IPS-11a (cell line): ENCODE measurements around the gene SPEG.
A peak's percentile ranks its signal among the peaks of the same experiment; 100 is the strongest.

Experiments used
- H3K4me3 ChIP-seq: one replicate; pipeline ENCODE4 v1.5.1; 2013; ENCODE audit warnings: low read depth, low read length, control low read depth

SPEG gene

DNA sequence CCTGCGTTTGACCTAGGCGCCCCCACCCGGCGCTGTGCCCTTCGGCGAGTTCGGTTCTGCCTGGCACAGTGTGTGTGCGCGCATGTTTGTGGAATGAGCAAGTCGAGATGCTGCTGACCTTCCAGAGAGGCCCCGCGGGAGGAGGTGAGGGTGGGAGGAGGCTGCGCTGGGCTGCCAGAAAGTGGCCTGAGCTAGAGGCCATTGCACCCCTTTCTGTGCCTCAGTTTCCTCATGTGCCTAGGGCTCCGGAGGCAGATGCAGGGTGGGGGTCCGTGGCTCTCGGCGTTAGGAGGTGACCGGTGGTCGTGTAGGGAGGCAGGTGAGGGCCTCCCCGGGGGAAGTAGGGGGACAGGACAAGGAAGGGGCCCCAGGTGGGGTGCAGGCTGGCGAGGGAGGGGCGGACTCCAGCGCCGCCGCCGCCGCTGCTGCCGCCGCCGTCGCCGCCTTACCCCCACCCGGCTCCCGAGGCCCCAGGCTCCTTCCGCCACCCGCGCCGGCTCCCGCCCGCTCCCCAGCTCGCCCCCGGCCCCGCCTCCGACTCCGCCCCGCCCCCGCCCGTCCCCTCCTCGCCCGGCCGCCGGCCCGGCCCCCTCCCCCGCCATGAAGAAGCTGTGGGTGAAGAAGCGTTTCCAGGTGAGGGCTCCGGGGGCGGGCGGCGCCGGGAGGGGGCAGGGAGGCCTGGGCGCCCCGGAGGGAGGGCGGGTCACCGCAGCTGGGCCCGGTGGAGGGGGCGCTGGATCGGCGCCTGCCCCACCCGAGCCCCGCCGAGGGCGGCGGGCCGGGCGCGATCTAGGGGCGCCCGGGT, 7.0 kb downstream of the SPEG start:
- peak overlapping the region; percentile 51 for H3K4me3 ChIP-seq

DNA sequence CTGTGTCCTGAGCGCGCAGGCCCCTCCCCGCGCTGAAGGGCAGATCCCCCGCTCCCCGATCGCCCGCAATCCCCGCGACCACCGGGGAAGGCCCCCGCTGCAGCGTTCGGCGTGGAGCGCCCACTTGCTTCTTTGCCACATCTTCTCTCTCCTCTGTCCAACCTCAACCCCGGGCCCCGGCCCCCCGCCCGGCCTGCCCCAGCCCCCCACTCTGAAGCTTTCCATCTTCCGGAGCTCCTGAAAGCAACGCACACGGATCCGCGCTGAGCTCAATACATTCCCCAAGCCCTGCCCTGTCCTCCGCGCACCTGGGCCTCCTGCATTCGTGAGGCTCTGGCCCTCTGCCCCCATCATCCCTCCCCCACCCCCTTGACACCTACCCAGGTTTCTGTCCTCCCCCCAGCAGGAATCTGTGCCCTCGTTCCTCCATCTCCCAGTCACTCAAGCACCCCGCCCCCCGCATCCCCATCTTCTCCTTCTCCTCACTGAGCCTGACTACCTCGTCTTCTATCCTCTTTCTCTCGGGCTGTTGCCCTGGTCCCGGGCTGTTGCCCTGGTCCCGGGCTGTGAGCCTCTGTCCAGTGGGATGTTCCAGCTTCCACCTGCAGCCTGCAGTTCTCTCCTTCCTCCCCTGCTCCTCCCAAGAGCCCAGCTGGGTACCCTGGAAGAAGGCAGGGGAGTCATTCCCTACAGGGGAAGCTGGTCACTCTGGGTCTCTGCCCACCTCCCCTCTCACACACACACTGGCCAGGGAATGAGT, 7.8 kb downstream of the SPEG start:
- peak overlapping the region; percentile 51 for H3K4me3 ChIP-seq

DNA sequence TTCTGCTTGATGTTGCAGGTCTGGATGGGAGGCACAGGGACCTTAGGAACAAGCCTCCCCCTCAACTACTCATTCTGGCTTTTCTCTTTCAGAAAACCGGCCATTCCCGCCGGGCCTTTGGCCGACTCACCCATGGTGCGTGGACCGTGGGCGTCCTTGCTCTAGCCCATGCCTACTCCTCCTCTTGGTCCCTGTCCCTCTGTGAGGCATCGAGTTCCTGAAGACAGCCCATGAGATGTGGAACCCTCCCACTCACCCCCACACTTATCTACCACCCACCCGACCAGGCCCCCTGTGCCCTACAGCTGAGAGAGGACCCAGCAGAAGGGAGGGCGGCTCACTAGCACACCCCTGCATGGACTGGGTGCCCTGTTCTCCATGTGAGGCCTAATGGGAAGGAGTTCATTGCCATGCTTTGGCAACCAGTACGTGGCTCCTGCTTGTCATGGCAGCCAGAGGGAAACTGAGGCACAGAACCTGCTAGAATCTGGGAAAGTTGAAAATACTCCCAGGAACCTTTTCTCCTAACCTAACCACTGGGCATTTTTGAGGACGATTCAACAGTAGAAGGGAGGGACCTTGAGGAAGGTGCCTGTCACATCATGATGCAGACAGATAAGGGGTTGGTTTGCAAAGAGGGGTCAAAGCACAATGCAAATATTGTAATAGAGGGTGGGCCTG, 8.5 kb downstream of the SPEG start:
- no peak overlapping the region for H3K4me3 ChIP-seq

DNA sequence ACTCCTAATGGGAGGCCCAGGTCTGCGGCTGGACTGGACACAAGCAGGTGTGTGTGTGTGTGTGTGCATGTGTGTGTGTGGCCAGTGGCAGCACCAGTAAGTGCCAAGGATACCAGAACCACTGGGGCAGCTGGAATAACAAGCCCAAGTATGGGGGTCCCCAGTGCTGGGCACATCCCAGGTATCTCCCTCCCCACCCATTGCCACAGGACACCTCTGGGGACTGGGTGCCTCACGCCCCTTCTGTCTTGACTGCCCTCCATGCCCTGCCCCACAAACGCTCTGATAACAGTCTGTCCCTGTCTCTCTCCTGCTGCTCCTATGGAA, 9.0 kb downstream of the SPEG start:
- no peak overlapping the region for H3K4me3 ChIP-seq

DNA sequence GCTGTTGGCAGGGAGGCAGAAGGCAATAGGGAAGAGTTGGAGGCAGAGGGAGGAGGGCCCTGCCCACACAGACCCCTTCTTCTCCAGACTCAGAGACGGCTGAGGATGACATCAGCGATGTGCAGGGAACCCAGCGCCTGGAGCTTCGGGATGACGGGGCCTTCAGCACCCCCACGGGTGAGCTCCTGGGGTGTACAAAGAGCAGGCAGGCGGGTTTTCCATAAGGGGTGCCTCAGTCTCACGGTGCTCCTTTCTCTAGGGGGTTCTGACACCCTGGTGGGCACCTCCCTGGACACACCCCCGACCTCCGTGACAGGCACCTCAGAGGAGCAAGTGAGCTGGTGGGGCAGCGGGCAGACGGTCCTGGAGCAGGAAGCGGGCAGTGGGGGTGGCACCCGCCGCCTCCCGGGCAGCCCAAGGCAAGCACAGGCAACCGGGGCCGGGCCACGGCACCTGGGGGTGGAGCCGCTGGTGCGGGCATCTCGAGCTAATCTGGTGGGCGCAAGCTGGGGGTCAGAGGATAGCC, 10.0 kb downstream of the SPEG start:
- H3K4me3 ChIP-seq, result no peak overlapping the region

DNA sequence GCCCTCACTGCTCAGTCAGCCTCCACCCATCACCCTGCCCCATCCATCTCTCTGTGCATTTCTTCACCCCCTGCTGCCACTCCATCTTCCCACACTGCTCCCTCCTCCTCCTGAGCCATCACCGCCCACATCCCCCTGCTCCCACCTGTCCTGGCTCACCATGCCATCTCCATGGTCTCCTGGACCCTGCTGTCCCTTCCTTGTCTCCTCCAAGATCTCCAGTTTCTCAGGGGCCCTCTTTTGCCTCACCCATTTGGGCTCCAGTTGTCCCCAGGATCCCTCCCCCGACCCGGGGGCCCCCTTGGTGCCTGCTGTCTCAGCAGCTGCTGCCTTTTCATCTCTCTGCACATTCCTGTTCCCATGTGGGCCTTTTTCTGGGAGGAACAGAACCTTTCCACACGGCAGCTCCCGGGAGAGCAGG, 10.6 kb downstream of the SPEG start:
- no peak overlapping the region for H3K4me3 ChIP-seq

DNA sequence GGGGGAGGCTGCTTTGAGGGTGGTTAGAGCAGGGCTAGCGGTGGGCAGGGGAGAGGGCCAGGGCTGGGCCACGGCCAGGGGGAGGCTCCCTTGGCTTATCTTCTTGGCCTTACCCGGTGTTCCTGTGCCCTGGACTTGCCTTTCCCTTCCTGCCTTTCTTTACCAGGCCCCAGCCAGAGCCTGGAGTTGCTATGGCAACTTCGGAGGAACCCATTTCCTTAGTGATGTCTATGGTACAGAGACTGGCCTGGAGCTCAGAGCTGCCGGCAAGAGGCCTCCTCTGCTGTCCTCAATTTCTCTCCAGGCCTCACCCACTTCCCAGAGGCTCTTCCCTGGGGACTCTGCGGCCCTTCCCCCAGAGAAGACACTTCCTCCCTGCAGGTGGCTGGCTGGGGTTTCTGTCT, 11.5 kb downstream of the SPEG start:
- no peak overlapping the region for H3K4me3 ChIP-seq

DNA sequence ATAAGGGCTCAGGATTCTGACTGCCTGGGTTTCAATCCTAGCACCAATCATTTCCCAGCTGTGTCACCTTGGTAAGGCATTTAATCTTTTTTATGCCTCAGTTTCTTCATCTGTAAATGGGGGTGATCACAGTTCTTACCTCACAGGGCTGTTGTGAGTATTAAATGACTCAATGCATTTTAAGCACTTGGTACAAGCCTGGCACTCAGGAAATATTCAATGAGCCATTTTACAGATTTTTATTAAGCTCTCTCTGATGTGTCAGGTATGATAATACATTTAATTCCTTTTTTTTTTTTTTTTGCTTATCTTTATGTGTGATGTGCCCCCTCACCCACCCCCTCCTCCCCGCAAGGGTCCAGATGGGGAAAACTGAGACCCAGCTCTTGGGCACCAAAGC, 12.0 kb downstream of the SPEG start:
- H3K4me3 ChIP-seq, result no peak overlapping the region

DNA sequence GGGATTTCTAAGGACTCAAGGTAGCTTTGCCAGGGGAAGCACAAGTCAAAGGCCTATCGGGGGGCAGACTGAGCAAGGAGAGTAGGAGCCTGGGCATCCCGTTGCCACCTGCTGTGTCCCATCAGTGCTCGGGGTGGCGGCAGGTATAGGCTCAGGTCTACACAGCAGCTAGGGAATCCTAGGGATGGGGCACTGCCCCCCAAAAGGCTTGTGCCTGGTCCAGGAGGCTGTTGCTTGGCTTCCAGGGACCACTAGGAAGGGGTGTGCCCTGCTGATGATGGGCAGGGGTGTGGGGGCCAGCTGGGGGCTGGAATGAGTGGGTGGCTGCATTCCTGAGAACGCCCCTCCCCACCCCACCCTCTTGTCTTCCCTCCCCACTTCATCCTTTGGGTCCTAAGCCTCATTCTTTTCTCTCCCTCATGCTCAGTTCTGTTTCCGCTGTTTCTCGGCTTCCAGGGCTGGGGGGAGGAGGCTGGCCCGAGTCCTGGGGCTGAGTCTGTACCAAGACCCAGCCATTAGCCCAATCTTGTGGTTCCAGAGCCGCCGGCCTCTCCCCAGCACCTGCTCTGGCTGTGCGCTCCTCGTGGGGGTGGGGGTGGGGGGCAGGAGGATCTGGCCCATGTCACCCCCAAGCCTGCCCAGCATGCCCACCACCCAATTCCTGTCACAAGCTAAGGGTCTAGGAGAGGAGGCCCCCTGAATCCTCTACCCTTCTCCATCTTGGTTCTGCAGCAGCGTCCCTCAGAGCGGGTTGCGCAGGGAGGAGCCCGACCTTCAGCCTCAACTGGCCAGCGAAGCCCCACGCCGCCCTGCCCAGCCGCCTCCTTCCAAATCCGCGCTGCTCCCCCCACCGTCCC, 12.8 kb downstream of the SPEG start:
- H3K4me3 ChIP-seq, result no peak overlapping the region

DNA sequence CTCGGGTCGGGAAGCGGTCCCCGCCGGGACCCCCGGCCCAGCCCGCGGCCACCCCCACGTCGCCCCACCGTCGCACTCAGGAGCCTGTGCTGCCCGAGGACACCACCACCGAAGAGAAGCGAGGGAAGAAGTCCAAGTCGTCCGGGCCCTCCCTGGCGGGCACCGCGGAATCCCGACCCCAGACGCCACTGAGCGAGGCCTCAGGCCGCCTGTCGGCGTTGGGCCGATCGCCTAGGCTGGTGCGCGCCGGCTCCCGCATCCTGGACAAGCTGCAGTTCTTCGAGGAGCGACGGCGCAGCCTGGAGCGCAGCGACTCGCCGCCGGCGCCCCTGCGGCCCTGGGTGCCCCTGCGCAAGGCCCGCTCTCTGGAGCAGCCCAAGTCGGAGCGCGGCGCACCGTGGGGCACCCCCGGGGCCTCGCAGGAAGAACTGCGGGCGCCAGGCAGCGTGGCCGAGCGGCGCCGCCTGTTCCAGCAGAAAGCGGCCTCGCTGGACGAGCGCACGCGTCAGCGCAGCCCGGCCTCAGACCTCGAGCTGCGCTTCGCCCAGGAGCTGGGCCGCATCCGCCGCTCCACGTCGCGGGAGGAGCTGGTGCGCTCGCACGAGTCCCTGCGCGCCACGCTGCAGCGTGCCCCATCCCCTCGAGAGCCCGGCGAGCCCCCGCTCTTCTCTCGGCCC, 13.6 kb downstream of the SPEG start:
- H3K4me3 ChIP-seq, result no peak overlapping the region

DNA sequence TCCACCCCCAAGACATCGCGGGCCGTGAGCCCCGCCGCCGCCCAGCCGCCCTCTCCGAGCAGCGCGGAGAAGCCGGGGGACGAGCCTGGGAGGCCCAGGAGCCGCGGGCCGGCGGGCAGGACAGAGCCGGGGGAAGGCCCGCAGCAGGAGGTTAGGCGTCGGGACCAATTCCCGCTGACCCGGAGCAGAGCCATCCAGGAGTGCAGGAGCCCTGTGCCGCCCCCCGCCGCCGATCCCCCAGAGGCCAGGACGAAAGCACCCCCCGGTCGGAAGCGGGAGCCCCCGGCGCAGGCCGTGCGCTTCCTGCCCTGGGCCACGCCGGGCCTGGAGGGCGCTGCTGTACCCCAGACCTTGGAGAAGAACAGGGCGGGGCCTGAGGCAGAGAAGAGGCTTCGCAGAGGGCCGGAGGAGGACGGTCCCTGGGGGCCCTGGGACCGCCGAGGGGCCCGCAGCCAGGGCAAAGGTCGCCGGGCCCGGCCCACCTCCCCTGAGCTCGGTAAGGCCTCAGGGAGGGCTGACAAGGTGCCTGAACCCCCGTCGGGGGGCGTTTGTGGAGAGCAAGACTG, 14.2 kb downstream of the SPEG start:
- H3K4me3 ChIP-seq, result no peak overlapping the region

DNA sequence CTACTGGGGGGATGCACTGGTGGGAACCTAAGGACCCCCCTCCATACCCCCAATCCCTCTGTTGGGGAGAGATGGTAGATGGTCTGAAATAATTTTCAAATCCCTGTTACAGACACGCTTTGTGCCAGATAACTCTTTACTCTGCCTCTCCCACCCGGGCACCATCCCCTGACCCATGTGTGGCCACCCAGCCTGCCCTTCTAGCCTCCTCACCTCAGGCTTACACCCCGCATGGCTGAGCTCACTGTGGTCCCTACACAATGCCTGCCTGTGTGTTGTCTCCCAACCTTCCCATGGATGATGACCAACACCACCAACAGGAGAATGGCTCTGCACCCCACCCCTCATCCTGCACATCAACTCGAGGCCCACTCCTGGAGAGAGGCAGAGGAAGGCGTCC, 15.0 kb downstream of the SPEG start:
- H3K4me3 ChIP-seq, result no peak overlapping the region

DNA sequence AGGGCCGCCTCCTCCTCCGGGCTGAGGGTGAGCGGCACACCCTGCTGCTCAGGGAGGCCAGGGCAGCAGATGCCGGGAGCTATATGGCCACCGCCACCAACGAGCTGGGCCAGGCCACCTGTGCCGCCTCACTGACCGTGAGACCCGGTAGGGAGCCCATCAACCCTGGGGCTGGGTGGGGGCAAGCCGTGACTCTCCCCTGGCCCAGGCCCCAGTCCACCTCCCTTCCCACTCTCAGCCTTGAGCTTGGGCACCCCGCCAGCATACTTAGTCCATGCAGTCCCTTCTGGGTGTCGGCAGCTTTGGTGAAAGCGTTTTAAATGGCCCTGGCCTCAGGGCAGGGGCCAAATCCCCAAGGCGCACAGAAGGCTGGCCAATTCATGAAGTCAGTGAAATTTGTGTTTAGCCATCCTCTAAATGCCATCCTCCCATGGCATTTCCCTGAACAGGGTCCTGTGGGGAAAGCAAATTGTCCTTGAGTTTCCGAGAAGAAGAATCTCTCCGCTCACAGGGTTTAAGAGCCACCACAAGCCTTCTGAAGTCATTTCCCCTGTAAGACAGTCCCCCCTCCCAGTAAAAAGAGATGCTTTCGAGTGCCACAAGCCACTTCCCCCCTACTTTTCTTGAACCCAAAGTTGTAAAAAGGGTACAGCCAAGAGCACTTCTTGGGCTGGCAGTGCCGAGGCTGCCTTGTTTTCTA, 17.2 kb downstream of the SPEG start:
- H3K4me3 ChIP-seq, result no peak overlapping the region

DNA sequence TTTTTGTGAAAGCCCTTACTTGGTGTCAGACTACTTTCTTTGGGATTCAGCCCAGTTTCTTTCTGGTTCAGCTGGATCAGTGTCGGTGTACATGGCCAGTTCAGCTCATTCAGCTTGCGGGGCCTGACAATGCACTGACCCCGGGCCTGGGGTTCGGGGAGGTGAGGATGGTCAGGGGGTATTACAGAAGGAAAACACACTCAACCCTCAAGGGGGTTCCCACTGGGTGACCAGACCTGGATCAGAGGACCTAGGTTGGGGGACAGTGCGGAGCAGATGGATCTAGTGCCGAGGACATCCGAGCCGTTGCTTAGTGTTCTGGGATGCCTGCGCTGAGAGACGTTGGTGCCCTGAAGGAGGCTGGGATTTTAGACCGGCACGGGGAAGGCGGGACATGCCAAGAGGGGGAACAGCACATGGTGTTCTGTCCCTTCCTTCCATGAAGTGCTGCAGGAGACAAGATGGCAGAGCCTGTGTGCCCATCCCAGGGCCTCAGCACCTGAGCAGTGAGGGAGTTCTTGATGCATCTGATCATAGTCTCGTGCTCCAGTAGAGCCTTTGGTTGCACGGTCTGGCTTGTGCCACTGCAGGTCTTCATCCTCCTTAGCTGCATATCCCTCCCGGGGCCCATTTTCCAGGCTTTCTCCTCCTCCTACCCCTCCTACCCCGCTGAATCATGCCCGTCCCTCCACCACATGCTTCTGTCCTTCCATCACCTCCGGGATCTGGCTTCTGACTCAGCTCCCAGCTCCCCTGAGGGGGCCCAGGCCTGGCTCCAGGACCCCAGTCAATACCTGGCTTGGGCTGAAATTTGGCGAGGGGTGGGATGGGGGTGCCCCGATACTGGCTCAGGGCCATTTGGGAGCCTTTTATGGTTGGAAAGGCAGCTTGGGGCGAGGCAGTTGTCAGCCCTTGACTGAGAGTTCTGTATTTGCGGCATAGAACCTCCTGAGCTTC, 18.0 kb downstream of the SPEG start:
- no peak overlapping the region for H3K4me3 ChIP-seq

DNA sequence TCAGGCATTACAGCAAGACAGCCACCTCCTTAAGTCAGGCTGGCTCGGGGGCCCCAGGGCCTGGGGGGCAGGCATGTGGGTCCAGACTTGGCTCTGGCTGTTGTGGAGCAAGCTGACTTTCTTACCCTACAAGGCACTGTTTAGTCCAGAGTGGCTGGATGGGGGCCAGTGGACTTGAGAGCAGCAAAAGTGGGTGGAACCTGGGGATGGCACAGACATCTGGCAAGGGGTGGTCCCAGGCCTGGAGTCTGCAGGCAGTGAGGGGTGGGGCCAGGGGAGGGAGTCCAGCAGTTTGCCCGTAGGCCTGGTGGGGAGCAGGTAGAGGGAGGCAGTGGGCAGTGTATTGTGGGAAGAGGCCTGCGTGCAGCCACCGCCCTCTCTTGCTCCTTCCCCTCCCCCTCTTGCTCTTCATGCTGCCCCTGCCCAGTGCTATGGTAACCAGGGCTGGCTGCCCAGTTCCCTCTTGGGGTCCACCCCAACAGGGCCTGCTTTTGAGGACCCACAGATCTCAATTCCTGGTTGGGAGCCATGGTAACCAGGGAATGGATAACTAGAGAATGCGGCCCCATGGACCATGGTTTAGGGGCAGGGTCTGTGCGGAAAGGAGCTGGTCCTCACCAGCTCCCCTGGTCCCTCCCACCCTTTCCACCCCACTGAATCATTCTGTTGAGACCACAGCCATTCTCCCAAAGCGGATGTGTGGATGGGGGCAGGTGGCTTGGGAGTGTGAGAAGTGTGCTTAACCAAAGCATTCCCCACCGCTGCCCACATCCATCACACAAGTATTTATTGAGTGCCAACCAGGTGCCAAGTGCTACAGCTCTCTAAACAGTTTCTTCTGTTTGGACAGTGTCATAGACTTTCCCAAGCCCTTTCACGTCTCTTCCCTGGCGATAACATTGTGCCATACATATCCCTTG, 19.3 kb downstream of the SPEG start:
- no peak overlapping the region for H3K4me3 ChIP-seq

DNA sequence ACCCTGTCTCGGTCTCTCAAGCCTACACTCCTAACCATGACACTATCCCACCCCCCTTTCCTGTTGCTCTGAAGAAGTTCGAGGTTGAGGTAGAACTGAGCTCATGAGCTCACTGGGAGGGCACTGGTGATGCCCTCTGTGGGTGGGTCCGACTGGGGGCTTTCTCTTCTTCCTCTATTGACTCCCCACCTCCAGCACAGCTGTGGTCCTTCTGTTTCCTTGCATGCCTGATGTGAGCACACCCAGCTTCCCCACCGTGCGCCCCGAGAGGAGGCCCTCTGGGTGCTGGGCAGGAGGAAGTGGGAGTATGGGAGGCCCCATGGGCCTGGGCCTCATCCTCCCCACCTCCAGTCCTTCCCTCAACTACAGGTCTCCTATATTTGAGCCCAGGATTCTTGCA, 20.9 kb downstream of the SPEG start:
- H3K4me3 ChIP-seq, result no peak overlapping the region

DNA sequence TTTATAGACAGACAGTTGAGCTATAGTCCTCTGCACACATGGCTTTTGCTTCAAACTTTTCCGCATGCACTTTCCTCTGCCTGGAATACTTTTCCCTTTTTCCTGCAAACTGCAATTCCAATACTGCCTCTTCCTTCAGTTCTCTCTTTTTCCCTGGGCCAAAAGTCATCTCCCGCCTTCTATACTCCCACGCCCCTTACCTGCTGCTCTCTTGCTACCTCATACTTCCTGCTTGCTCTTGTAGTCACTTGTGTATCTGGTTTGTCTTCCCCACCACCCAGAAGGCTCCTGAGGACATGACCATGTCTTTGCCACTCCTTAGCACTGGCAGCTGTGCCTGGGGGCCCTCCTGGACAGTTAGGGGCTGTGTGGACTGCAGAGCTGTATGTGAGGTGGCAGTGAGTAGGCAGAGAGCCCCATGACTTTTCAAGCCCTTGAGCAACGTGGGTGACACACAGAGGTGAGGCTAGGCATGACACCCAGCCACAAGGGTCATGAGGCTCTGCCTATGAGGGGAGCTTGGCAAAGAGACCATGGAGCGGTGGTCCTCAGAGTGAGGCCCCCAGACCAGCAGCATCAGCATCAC, 23.2 kb downstream of the SPEG start:
- H3K4me3 ChIP-seq, result no peak overlapping the region
